ENCODE measurements around the gene PHLDB2. TPM values are rescaled to one million over a fixed set of nuclear protein-coding genes. Genes with fewer than 3 reads are reported as not detected.
A peak's percentile ranks its signal among the peaks of the same experiment; 100 is the strongest.

Gene PHLDB2
- total RNA-seq, 1 experiment from 2014 or later = 143 TPM

- TF ChIP-seq ZNF274 (IDR thresholded peaks at IDR 0.05; ENCODE audit: low read depth, low read length) (no peak), ZFX (IDR thresholded peaks at IDR 0.05) (no peak), SRF (IDR thresholded peaks at IDR 0.05; ENCODE audit: low read depth) (no peak), FOSL1 (IDR thresholded peaks at IDR 0.05; ENCODE audit: low read depth) (no peak), SP1 (IDR thresholded peaks at IDR 0.05; ENCODE audit: low read depth) (no peak), ELF1 (IDR thresholded peaks at IDR 0.05; ENCODE audit: borderline replicate concordance, low read depth) (no peak), MAX (IDR thresholded peaks at IDR 0.05) (no peak), POLR2AphosphoS5 (IDR thresholded peaks at IDR 0.05; ENCODE audit: low read depth, low read length) (no peak), EZH2phosphoT487 (IDR thresholded peaks at IDR 0.05; ENCODE audit: borderline replicate concordance) (no peak), CBX3 (IDR thresholded peaks at IDR 0.05; ENCODE audit: low read depth) (no peak), CEBPB (IDR thresholded peaks at IDR 0.05; ENCODE audit: low read depth) (no peak), RAD21 (IDR thresholded peaks at IDR 0.05; ENCODE audit: low read depth) (no peak), POLR2A (IDR thresholded peaks at IDR 0.05; ENCODE audit: borderline replicate concordance, extremely low read depth, insufficient read depth, insufficient read length) (no peak), EGR1 (IDR thresholded peaks at IDR 0.05; ENCODE audit: low read depth) (no peak), TCF7L2 (IDR thresholded peaks at IDR 0.05; ENCODE audit: borderline replicate concordance, extremely low read depth, insufficient read depth, insufficient read length) (no peak)
- peaks cover 18 to 44% of the 10 kb centered on the region in 2 experiments; a peak in 2 of 4 replicates for H3K36me3 ChIP-seq (ENCODE audit: control insufficient read depth in 1 of 2, insufficient read depth in 2 of 2, low read length in 2 of 2)
- TSS peak; percentile 96 for BruUV-seq (replicated peaks)
- ATAC-seq (no peak), DNase-seq (ENCODE audit: low read depth, low spot score) (no peak)
- H3K4me2 ChIP-seq (ENCODE audit: low read length) = 0 out of 2 replicates have a peak overlapping the region, but pooled peaks have one; percentile 2
- ChIA-PET POLR2A (interaction anchor here (0.8 to 2.2 kb wide), 2 partner anchors 21 to 22 kb away, joined by 3 to 7 read pairs; partner anchors contain the start of gene ABHD10), RAD21 (ENCODE audit: low non-redundant PET in 1 of 2, low total read pairs in 2 of 2, uncharacterized antibody in 2 of 2, unreplicated experiment in 2 of 2) (no interaction called here), CTCF (interaction anchor here (0.7 to 3.5 kb wide), 3 partner anchors 11 to 22 kb away, joined by 3 to 19 read pairs (median 4); partner anchors contain the start of gene ABHD10)
- no peaks in the 10 kb centered on the region for H3K9me2 ChIP-seq (ENCODE audit: insufficient read depth)
- no peak overlapping the region for H3K4me3 ChIP-seq (replicated peaks in 1 of 2; ENCODE audit: low read depth in 1 of 2, low read length in 2 of 2)
- H4K20me1 ChIP-seq (ENCODE audit: insufficient read depth) = no peaks in the 10 kb centered on the region
- H3K27me3 ChIP-seq (ENCODE audit: insufficient read depth, low read length) = no peaks in the 10 kb centered on the region
- H3K4me1 ChIP-seq (ENCODE audit: control insufficient read depth in 1 of 2, insufficient read depth in 2 of 2, low read length in 2 of 2) = peaks cover 30 to 31% of the 10 kb centered on the region in 2 experiments
- H3K9ac ChIP-seq (ENCODE audit: low read length) = peak overlapping the region; percentile 13; the same call in 1 of the 2 replicates
- intact Hi-C loops (cut with micrococcal nuclease) = no loop called here
- no peaks in the 10 kb centered on the region for H3K79me2 ChIP-seq (ENCODE audit: insufficient read depth, low read length)
- no peaks in the 10 kb centered on the region for H3K9me3 ChIP-seq (ENCODE audit: control insufficient read depth in 1 of 2, insufficient read depth in 1 of 2, low read depth in 1 of 2, low read length in 2 of 2)
- no peak overlapping the region for H2AFZ ChIP-seq (ENCODE audit: low read depth, low read length, poor library complexity, severe bottlenecking)
- peak overlapping the region; percentile 85 for H3K27ac ChIP-seq (ENCODE audit: low read depth, low read length)
These were observed 97.4 kb downstream of the PHLDB2 start for GRCh38 chr3:111956449-111956848.
